CD4-positive, alpha-beta T cell (primary cell): ENCODE results near the gene ZNF431. TPM values are rescaled to one million over a fixed set of nuclear protein-coding genes. Genes with fewer than 3 reads are reported as not detected.

ENCODE experiments used
- ATAC-seq: fragments of 200-7000 bp; cut with Tn5 transposase; one replicate; pipeline ENCODE4 v1.10.0; 2022; ENCODE audit warnings: mild to moderate bottlenecking; ENCODE audit not compliant: poor library complexity
- CTCF ChIA-PET: fragments of 350-600 bp; sonication (Branson Sonifier 250); formaldehyde crosslinking; loops from one replicate; lab custom pipeline; 2021; ENCODE audit warnings: antibody characterized with exemption, inconsistent platforms; lab: Charles Lee
- POLR2A ChIA-PET: fragments of 350-600 bp; sonication (Branson Sonifier 250); formaldehyde crosslinking; loops from one replicate; lab custom pipeline; 2021; ENCODE audit warnings: antibody characterized with exemption, inconsistent platforms; lab: Charles Lee
- DNase-seq, 14 experiments: peaks; one replicate each; pipeline ENCODE4 v3.0.0-alpha.2; 2013 to 2020; ENCODE audit warnings: mixed read lengths in 2 of 14
- H3K27ac ChIP-seq, 2 donors: one replicate each; pipeline versions ENCODE4 v1.5.1 to v1.7.0; 2013; ENCODE audit warnings: low read length in 2 of 2, low read depth in 1 of 2, mild to moderate bottlenecking in 1 of 2
- H3K27me3 ChIP-seq, 2 experiments: 1 replicate in 1 of 2; 2 replicates in 1 of 2; pipeline versions ENCODE4 v1.6.1 to v1.7.0; 2013; ENCODE audit warnings: low read length in 2 of 2, control low read depth in 1 of 2, mild to moderate bottlenecking in 1 of 2, moderate library complexity in 1 of 2; ENCODE audit not compliant: insufficient read depth in 2 of 2, control insufficient read depth in 1 of 2
- H3K36me3 ChIP-seq: one replicate; pipeline ENCODE4 v1.6.1; 2013; ENCODE audit warnings: low read length, control low read depth; ENCODE audit not compliant: insufficient read depth
- H3K4me1 ChIP-seq: one replicate; pipeline ENCODE4 v1.6.1; 2013; ENCODE audit warnings: low read length, control low read depth; ENCODE audit not compliant: insufficient read depth
- H3K4me3 ChIP-seq: one replicate; pipeline ENCODE4 v1.5.1; 2013; ENCODE audit warnings: mild to moderate bottlenecking, low read length, moderate library complexity
- H3K9me3 ChIP-seq, 2 experiments: 1 replicate in 1 of 2; 2 replicates in 1 of 2; pipeline versions ENCODE4 v1.6.1 to v1.7.0; 2013; ENCODE audit warnings: low read length in 2 of 2, mild to moderate bottlenecking in 2 of 2, control low read depth in 1 of 2, moderate library complexity in 1 of 2; ENCODE audit not compliant: control insufficient read depth in 1 of 2, insufficient read depth in 1 of 2
- H3K27ac Mint-ChIP-seq: one replicate; pipeline ENCODE4 v1.8.0; 2020; ENCODE audit warnings: mixed read lengths
- H3K27me3 Mint-ChIP-seq: one replicate; pipeline ENCODE4 v1.8.0; 2021; ENCODE audit warnings: mixed read lengths
- H3K36me3 Mint-ChIP-seq: one replicate; pipeline ENCODE4 v1.8.0; 2021; ENCODE audit warnings: low read depth, mixed read lengths
- H3K4me1 Mint-ChIP-seq: one replicate; pipeline ENCODE4 v1.8.0; 2021; ENCODE audit warnings: low read depth, mixed read lengths
- H3K4me3 Mint-ChIP-seq: one replicate; pipeline ENCODE4 v1.8.0; 2020; ENCODE audit warnings: mild to moderate bottlenecking, mixed read lengths
- H3K9me3 Mint-ChIP-seq: one replicate; pipeline ENCODE4 v1.8.0; 2020; ENCODE audit warnings: mixed read lengths
- intact Hi-C, 2 experiments: fragments of 100-400 bp; cut with DNase I in 1 of 2; cut with micrococcal nuclease in 1 of 2; formaldehyde crosslinking; loops; one replicate each; pipeline versions ENCODE4 v1.15.1 to v1.9.0; 2023 to 2025; cut with DNase I, micrococcal nuclease
- total RNA-seq, 174 experiments: library from RNA in 2 of 174; stranded (reverse) in 2 of 174; gene quantifications; one replicate each; pipeline ENCODE4 v1.2.3 and lab custom pipeline; 2021 to 2026
- TF ChIP-seq, protein P1 (sequence below): fragments of 200-600 bp; IDR thresholded peaks from one replicate; pipeline ENCODE4 v1.8.0; 2022; ENCODE audit warnings: antibody characterized with exemption, mild to moderate bottlenecking

The ZNF431 gene
- total RNA-seq, 2 experiments from 2014 or later, result 24.6 to 25.9 TPM

DNA sequence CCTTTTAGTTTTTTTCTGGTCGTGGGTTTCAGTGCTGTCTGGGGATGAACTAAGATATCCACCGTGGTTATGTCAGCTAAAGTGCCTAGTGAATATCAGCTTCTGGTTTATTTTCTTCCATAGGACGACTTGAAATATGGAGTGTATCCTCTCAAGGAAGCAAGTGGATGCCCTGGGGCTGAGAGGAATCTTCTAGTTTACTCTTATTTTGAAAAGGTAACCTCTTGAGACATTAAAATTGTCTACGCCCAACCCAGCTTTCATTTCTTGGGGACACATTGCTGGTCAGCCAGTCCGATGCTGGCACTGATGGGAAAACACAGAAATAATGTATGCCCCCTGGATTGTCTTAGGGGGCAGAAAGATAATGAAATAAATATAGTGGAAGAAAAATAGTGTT, 1.6 kb downstream of the ZNF431 start:
- peaks cover 64% of the 10 kb centered on the region for H3K36me3 Mint-ChIP-seq
- Histone ChIP-seq H3K27ac (no peak overlapping the region), H3K36me3 (peaks cover 32% of the 10 kb centered on the region)

DNA sequence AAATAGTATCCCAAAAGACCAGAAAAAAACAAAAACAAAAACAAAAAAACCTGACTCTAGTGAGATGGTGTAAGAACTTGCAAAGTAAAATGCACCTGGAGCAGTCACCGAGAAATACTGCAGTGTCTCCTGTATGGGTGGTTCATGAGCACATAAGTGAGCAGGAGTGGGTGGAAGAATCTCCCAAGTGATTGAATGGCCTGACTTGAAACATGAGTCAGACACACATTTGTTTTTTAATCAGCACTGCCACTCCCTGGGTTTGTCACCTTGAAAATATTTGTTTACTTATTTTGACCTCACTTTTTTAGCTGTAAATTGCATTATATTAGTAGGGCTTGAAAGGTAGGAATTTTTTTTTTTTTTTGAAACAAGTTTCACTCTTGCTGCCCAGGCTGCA, 2.0 kb downstream of the ZNF431 start:
- Mint-ChIP-seq H3K27me3 (no peaks in the 10 kb centered on the region), H3K9me3 (no peaks in the 10 kb centered on the region), H3K36me3 (peaks cover 68% of the 10 kb centered on the region), H3K4me1 (peaks cover 60% of the 10 kb centered on the region), H3K4me3 (peak overlapping the region; percentile 42), H3K27ac (no peak overlapping the region)
- Histone ChIP-seq H3K9me3 (no peaks in the 10 kb centered on the region), H3K4me1 (peaks cover 8% of the 10 kb centered on the region), H3K4me3 (no peak overlapping the region), H3K36me3 (peaks cover 36% of the 10 kb centered on the region), H3K27me3 (no peaks in the 10 kb centered on the region), H3K27ac (no peak overlapping the region)
- no peak for ATAC-seq
- ChIA-PET CTCF (no interaction called here), POLR2A (interaction anchor here (0.8 kb wide), 1 partner anchor 361 kb away, joined by 3 read pairs; the partner anchor contains the start of gene ZNF429)
- intact Hi-C loops, result loop anchor here (2.0 to 10.0 kb wide), 6 partner anchors 59 to 711 kb away; partner anchors contain the start of genes ZNF430 (in 1 of the 2), ZNF66 (in 1 of the 2) and ZNF85 (in 1 of the 2)
- no peak for DNase-seq
- TF ChIP-seq, protein P1, sequence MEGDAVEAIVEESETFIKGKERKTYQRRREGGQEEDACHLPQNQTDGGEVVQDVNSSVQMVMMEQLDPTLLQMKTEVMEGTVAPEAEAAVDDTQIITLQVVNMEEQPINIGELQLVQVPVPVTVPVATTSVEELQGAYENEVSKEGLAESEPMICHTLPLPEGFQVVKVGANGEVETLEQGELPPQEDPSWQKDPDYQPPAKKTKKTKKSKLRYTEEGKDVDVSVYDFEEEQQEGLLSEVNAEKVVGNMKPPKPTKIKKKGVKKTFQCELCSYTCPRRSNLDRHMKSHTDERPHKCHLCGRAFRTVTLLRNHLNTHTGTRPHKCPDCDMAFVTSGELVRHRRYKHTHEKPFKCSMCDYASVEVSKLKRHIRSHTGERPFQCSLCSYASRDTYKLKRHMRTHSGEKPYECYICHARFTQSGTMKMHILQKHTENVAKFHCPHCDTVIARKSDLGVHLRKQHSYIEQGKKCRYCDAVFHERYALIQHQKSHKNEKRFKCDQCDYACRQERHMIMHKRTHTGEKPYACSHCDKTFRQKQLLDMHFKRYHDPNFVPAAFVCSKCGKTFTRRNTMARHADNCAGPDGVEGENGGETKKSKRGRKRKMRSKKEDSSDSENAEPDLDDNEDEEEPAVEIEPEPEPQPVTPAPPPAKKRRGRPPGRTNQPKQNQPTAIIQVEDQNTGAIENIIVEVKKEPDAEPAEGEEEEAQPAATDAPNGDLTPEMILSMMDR, result no peak

More for the DNA sequence above, 1.6 kb downstream of the ZNF431 start:
- Histone ChIP-seq H3K4me1 (peaks cover 8% of the 10 kb centered on the region), H3K9me3 (no peaks in the 10 kb centered on the region), H3K27me3 (no peaks in the 10 kb centered on the region), H3K4me3 (no peak overlapping the region)
- TF ChIP-seq, protein P1, result no peak
- H3K4me3 Mint-ChIP-seq, result peak overlapping the region; percentile 77
- intact Hi-C loops, result loop anchor here (5.0 to 10.0 kb wide), 5 partner anchors 121 to 711 kb away; partner anchors contain the start of genes ZNF430 (in 1 of the 2), ZNF66 (in 1 of the 2) and ZNF85 (in 1 of the 2)
- H3K27me3 Mint-ChIP-seq, result no peaks in the 10 kb centered on the region
- ATAC-seq (no peak), DNase-seq (no peak)
- H3K4me1 Mint-ChIP-seq, result peaks cover 55% of the 10 kb centered on the region
- no peaks in the 10 kb centered on the region for H3K9me3 Mint-ChIP-seq
- CTCF ChIA-PET, result no interaction called here
- POLR2A ChIA-PET, result interaction anchor here (1.9 to 2.2 kb wide), 3 partner anchors 61 to 578 kb away, joined by 9 to 11 read pairs (median 11); partner anchors contain the start of genes ZNF66, ZNF714 and ZNF737
- peak overlapping the region; percentile 56 for H3K27ac Mint-ChIP-seq

DNA sequence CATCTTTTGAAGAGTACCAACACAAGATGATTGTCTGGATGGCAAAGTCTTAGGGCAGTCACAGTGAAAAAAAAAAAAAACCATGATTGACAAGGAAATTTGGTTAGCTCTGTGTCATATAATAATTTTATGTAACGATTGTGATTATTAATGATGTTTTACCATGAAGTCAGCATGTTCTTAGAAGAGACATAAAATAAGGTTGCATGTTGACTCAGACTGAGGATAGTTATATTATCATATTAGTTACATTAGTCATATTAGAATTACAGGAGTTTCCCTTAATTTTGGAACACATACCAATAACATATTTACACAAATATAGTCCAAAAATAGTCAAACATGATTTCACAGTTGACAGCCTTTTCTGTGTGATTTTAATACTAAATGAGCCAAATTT, 5.7 kb downstream of the ZNF431 start:
- ChIA-PET POLR2A (interaction anchor here (0.5 kb wide), 1 partner anchor 252 kb away, joined by 3 read pairs; no protein-coding TSS in a partner anchor), CTCF (no interaction called here)
- Histone ChIP-seq H3K27ac (no peak overlapping the region), H3K27me3 (no peaks in the 10 kb centered on the region), H3K36me3 (peaks cover 72% of the 10 kb centered on the region), H3K9me3 (peaks cover 0 to 3% of the 10 kb centered on the region in 2 experiments), H3K4me3 (no peak overlapping the region), H3K4me1 (peaks cover 4% of the 10 kb centered on the region)
- ATAC-seq (no peak), DNase-seq (no peak)
- Mint-ChIP-seq H3K9me3 (no peaks in the 10 kb centered on the region), H3K27ac (no peak overlapping the region), H3K4me3 (no peak overlapping the region), H3K4me1 (peaks cover 60% of the 10 kb centered on the region), H3K27me3 (no peaks in the 10 kb centered on the region), H3K36me3 (peaks cover 97% of the 10 kb centered on the region)
- intact Hi-C loops, result loop anchor here in 1 of 2 experiments (10.0 kb wide), 2 partner anchors 373 to 707 kb away; partner anchors contain the start of gene ZNF66
- TF ChIP-seq, protein P1, result no peak
